HG03342 (cell line): Measurements from ENCODE around the gene ENHO.
"Not testable (repeated sequence)": the region's sequence is repeated elsewhere in the genome, so short reads cannot be mapped to it uniquely, and the experiment has no call there.

Source experiments
- ATAC-seq: cut with Tn5 transposase; IDR thresholded peaks from one replicate; pipeline ENCODE4 v1.9.1; 2021; ENCODE audit warnings: mild to moderate bottlenecking, moderate library complexity; ENCODE audit not compliant: unreplicated experiment

Gene ENHO

GRCh38 chr9:34482746-34483145 is 40.0 kb downstream of the ENHO start:
- ATAC-seq: not testable (repeated sequence)

DNA sequence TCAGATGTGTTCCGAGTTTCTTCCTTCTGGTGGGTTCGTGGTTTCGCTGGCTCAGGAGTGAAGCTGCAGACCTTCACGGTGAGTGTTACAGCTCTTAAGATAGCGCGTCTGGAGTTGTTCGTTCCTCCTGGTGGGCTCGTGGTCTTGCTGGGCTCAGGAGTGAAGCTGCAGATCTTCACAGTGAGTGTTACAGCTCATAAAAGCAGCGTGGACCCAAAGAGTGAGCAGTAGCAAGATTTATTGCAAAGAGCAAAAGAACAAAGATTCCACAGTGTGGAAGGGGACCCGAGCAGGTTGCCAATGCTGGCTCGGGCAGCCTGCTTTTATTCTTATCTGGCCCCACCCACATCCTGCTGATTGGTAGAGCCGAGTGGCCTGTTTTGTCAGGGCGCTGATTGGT is 41.2 kb downstream of the ENHO start:
- not testable (repeated sequence) for ATAC-seq

GRCh38 chr9:34479431-34479866 is 43.3 kb downstream of the ENHO start:
- no peak for ATAC-seq

DNA sequence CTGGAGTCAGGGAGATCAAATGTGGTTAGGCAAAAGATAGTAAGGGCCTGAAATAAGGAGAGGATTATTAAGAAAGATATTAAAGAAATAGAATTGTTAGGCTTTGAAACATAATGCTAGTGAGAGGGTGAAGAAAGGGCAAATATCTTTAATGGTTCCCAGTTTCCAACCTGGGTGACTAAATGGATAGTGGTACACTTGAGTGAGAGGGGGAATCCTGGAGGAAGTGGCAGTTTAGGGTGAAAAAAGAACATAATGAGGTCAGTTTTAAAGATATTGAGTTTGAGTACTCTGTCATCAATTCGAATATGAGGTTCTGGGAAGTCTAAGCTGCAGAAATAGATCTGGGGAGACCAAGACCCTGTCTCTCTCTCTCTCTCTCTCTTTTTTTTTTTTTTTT is 45.2 kb downstream of the ENHO start:
- no peak for ATAC-seq

GRCh38 chr9:34475097-34475496 is 47.7 kb downstream of the ENHO start:
- no peak for ATAC-seq
